Measurements from ENCODE around the gene TSPAN14.
"Not testable (repeated sequence)": the region's sequence is repeated elsewhere in the genome, so short reads cannot be mapped to it uniquely, and the experiment has no call there.

GRCh38 chr10:80475641-80476040, 21.5 kb downstream of the TSPAN14 start:
- TF ChIP-seq, protein P1, sequence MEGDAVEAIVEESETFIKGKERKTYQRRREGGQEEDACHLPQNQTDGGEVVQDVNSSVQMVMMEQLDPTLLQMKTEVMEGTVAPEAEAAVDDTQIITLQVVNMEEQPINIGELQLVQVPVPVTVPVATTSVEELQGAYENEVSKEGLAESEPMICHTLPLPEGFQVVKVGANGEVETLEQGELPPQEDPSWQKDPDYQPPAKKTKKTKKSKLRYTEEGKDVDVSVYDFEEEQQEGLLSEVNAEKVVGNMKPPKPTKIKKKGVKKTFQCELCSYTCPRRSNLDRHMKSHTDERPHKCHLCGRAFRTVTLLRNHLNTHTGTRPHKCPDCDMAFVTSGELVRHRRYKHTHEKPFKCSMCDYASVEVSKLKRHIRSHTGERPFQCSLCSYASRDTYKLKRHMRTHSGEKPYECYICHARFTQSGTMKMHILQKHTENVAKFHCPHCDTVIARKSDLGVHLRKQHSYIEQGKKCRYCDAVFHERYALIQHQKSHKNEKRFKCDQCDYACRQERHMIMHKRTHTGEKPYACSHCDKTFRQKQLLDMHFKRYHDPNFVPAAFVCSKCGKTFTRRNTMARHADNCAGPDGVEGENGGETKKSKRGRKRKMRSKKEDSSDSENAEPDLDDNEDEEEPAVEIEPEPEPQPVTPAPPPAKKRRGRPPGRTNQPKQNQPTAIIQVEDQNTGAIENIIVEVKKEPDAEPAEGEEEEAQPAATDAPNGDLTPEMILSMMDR (IDR thresholded peaks at IDR 0.05; ENCODE audit: control extremely low read depth in 1 of 3, insufficient read depth in 1 of 3, low read depth in 1 of 3, low read length in 3 of 3), result not testable (repeated sequence)
- TF ChIP-seq CREB1 (IDR thresholded peaks at IDR 0.05); SP1 (IDR thresholded peaks at IDR 0.05; ENCODE audit: low read depth, low read length); NRF1 (IDR thresholded peaks at IDR 0.05; ENCODE audit: low read depth, low read length); CBX8 (IDR thresholded peaks at IDR 0.05; ENCODE audit: borderline replicate concordance, low read depth, low read length); USF2 (IDR thresholded peaks at IDR 0.05; ENCODE audit: low read length); TAF1 (IDR thresholded peaks at IDR 0.05; ENCODE audit: low read depth, low read length); EZH2 (IDR thresholded peaks at IDR 0.05; ENCODE audit: low read depth, low read length, severe bottlenecking); CEBPB (IDR thresholded peaks at IDR 0.05; ENCODE audit: low read depth, low read length); POLR2A (IDR thresholded peaks at IDR 0.05; ENCODE audit: control extremely low read depth in 1 of 2, low read depth in 2 of 2, low read length in 2 of 2); RBBP5 (IDR thresholded peaks at IDR 0.05; ENCODE audit: borderline replicate concordance, low read depth, low read length); RXRA (IDR thresholded peaks at IDR 0.05; ENCODE audit: insufficient read depth, low read depth, low read length); SIRT6 (IDR thresholded peaks at IDR 0.05; ENCODE audit: low read length); CHD1 (IDR thresholded peaks at IDR 0.05; ENCODE audit: low read depth, low read length): not testable (repeated sequence)
